Stimulated activated CD8-positive, alpha-beta memory T cell treated with anti-CD3 and anti-CD28 coated beads, Interleukin-15, amount 100 ng/mL, for 1 hour (primary cell): Measurements from ENCODE around the gene HDAC9.

Source experiments
- DNase-seq: peaks from one replicate; pipeline ENCODE4 v3.0.0-alpha.2; 2020; ENCODE audit warnings: low read depth

The HDAC9 gene

DNA sequence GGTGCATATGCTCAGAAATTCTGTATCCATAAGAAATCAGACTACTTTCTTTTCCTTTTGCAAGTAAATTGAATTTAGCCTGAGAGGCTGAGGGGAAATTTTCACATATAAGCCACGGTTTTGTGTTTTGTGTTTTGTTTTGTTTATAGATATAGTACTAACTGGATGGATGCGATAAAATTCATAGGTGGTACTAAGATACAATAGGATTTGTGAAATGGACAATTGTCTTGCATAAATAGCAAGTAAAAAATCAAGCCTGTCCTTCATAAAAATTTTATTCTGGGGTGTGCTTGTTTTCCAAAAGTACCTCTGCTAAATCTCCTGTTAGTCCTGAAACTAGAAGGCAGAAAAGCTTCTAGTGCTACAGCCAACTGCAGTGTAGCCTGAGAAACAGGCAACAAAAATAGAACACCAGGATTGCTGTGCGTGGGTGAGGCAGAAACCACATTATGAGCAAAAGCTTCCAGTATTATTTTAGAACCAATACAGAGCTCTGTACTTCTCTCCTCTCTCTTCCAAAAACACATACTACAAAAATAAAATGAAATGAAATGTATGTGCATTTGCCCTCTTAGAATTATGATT is 634 bp upstream of the HDAC9 start:
- no peak for DNase-seq

DNA sequence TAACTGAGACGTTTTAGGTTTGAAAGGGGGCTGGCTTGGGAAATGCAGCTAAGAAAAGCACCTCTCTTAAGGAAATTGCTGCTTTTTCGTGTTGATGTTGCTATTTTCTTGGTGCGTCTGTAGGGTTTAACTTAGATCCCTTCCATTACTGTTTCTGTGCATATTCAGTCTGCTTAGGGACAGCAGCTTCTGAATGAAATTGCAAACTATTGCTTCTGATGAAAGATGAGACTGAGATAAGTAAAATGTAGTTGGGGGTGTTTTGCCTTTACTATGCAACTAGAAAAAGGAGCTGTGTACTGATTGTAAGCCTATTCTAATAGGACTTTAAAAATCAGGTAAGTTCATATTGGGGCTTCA is 772 bp downstream of the HDAC9 start:
- no peak for DNase-seq

DNA sequence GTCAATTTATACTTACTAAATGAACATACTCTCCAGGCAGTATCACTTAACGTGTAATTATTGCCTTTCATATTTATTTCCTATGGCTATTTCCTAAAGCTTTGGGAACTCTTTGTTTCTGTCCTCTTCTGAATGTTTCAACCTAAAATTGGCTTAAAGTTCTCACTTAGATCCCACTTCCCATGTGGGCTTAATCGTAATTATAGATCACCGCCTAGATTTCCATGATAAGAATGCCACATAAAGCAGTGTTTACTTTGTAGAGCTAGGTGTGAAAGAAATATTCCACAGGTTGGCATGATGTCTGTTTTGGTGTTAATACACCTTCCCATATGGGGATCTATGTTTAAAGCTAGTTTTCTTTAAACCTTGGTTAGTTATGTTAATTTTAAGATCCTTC is 1.5 kb downstream of the HDAC9 start:
- no peak for DNase-seq

DNA sequence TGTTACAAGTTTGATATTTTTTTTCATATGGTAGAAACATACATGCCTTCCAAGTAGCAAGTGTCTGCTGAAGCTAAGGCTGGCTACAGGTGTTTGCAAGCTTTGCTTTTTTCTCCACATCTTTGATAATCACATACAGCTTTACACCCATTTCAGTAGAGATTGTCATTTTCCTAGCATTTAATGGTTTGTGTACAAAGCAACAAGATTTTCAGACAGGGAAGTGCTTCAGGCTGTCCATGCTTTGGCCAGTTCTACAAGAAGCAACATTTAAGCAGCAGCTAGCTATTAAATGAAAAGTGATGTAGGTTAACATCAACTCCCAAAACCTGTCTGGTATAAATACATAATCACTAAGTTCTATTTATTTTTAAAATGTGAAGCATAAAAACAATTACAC is 2.3 kb downstream of the HDAC9 start:
- no peak for DNase-seq

DNA sequence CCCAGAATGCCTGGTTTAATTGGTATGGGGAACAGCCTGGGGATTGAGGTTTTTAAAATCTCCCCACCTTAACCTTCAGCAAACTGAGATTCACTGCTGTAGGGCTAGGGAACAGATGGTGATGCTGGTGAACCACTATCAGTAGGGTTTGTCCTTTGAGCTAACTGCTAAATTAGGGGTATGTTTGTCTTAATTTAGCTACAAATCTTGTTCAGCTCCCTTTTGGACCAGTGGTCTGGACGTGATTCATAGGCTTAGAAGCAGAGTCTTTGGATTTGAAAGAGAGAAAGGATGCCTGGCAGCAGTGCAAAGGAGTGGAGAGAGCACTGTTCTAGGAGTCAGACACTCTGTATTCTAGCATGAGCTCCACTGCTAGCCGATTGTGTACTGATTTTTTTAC is 2.8 kb downstream of the HDAC9 start:
- no peak for DNase-seq

DNA sequence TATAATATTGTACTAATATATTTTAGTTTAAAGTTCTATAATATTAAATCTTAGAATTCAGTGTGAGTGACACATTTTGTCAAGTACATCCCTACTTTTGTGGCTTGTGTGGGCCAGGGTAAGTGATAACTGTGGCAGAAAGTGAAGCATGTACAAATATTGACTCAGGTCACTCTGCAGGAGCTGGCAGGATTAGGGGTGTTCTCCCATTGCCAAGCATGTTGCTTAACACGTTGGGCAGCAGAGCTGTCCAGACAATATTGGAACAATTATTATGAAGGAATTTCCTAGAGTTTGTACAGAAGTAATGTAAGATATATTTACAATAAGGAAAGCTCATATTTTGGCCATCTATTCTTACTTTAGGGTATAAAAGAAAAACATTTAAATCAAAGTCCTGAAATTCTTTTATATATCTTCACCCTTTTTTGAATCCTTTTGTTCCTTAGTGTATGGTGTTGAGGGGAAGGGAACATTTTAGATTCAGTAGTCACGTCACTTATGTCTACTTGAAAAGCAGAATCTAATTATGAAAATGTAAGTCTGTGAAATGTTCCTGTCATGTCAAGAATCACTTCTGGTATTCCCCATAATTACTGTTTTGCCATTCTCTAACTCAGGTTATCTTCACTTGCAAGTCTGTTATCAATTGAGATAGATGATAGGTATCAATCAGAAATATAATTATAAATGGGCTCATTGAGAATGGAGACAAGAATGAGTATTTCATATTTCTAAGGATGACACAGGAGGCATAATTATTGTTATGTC is 4.0 kb downstream of the HDAC9 start:
- DNase-seq, result no peak

DNA sequence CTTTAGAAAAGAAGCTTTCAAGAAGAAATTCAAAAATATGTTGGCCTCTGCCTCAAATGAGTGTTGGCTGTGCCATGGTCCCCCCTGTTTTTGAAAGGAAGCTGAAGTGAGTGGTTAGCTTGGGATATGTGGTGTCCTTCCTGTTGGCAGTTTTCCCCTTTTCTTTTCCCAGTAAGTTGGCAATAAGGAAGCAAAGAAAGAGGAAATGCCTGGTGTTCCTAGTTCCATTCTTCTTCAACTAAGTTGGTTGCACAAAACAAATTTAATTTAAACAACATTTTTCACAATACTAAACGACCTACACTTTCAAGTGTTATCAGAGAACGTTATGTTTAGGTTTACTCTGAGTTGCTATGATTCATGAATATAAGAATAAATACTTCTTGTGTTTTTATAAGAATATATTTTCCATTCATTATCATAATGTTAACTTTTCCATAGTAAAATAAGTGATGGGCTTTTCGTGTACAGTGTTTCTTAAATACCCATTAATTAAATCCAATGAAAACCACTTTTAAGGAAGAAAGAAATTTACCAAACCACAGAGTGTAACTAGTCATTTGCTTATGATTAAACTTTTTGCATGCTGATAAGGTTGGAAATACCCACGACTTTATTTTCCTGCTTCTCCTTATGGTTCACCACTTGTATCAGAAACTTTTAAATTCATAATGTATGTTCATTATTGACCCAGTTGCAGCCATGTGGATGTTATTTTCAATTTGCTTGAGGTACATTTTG is 7.7 kb downstream of the HDAC9 start:
- DNase-seq, result no peak

DNA sequence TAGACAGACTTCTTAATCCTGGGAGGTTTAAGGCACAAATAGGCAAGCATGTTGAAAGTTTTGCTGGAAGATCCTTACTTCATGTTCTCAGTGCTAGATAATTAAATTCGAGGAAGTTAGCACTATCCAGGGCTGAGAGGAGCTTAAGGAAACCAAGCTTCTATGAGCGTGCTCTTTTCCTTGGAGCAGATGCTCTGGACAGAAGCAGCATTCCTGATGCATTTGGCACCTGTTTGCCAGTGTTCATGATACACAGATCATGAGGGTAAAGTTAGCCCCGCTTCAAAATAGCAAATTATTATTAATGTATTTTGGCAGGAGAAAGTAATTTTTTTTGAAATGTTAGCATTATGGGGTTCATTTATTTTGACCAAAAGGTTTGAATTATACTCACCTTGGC is 9.4 kb downstream of the HDAC9 start:
- DNase-seq, result no peak

DNA sequence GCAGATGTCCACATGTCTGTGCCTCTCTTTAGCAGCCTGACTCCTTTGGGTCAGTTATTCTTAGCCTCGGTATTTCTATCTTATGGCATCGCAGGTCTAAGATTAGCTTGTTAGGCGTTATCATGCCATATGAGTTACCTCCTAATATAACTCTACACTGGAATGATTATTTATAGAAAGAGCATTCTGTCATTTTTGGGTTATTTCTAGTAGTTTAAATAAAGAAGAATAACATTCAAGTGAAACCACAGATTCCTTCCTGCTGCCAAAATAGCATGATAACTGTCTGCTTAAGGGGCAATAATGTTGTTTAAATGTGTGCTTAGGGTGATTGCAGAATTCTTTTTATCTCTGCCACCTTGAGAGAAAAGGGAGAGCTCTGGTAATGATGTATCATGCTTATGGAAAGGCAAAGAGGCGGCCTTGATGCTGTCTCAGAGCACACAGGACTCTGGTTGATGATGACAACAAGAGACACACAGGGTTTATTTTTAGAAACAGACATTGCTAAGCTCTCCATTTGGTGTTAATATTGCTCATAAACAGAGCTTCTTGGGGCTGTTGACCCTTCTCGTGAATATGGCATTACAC is 10.4 kb downstream of the HDAC9 start:
- no peak for DNase-seq

DNA sequence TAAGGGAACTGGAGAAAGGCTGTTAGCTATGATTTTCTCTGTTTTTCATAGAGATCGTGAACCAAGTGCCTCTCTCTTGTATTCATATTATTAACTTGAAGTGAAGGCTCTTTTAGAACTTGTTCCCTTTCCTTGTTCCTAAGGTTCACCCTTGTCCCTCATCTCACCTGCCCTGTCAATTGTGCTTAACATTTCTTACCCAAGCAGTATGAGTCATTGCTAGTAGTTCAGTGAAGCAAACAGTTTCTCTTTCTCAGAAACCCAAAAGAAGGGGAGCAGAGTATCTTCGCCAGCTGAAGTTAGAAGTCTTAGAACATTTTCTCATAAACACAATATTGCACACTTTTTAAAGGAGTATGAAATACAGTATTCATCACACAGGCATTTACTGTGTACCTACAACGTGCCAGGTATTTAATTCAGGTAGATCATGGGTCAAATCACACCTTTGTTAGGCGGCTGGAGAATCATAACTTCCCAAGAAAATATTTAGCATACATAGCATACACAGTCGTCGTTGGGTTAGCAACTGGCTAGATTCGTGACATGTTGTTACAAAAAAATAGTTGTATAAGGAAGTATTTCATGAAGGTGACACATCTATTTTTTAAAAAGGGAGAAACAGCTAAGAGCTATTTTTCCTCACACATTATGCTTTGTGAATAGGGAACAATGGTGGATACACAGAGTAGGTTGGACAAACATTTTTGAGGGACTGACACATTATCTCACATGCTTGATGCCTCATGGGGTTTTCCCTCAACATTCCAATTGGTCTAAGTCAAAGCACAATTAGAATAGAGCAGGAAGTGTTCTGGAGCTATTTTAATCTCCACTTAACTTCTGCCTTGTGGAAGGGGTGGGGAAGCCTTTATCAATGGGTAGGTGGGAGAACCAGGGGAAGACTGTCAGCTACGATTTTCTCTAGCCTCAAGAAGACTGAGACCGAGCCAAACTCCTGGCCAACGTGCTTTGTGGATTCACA is 13.2 kb downstream of the HDAC9 start:
- DNase-seq, result no peak

DNA sequence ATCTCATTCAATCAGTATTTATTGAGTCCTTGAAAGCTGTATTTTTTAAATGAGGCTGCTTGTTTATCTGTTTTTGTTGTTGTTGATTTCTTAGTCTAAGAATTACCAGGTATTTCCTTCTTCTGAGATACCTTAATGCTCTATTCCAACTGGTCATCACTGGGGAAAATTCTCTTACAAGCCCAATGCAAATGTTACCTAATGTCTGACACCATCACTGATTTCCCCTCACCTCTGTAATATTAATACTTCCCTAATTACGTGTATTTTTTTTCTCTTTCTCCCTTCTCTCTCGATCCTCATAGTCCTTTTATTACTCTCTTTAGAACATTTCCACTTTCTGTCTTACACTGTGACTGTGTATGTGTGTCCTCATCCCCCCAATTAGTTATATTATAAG is 13.9 kb downstream of the HDAC9 start:
- DNase-seq, result no peak

DNA sequence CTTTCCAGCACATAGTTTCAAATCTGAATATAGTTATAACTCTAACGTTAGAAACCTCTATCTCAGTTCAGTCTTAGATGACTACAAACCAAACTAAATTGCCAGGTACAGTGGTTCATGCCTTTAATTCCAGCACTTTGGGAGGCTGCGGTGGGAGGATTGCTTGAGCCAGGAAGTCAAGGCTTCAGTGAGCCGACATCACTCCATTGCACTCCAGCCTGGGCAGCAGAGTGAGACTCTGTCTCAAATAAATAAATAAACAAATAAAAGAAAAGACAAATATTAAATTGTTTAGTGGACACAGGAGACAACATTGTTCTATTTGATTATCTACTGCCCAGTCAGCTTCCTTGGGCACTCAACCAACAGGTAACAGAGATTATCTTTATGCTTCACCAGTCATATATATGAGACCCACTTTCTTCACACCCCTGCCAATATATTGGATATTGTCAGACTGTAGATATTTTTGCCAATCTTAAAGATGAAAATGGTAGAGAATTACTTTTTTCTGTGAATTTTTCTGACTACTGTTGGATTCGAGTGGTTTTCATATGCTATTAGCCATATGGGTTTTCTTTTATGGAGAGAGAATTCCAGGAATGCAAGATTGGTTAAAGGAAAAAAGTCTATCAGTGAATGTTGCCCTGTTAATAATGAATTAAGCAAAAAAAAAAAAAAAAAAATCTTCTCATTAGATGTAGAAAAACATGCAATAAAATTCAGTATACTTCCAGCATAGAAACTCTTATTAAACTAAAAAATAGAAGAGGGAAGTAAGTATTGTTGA is 16.0 kb downstream of the HDAC9 start:
- DNase-seq, result no peak

DNA sequence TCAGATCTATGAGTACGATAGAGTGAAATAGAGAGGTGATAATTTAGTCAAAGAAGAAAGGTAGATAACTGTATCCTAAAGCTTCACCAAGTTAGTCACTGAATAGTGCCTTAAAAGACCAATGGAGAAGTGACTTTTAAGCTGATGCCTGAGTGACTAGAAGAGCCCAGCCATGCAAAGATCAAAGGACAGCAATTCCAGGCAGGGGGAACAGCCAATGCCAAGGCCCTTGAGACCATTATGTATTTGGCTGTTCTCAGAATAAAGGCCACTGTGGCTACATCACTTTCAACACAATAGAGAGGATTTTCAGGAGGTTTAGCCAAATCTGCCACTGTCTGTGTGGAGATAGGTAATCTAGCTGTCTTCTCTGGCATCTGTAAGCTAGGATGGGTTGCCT is 17.8 kb downstream of the HDAC9 start:
- DNase-seq, result no peak

DNA sequence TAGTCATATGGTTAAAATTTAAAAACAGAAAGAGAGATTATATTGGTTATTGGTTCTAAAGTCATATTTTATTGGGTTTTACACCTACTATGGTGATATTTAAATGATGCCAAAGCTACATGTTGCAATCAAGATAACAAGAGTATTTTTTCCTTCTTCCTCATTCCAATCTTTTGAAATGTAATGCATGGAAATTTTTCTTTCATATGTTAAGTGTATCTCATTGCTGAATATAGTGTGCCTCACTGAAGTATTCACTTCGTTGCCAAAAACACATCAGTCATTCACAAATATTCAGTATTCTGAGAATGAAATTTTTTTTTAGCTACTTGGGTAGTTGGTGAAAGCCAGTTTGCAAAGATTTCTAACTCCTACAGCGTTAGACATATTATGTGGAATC is 19.5 kb downstream of the HDAC9 start:
- no peak for DNase-seq

DNA sequence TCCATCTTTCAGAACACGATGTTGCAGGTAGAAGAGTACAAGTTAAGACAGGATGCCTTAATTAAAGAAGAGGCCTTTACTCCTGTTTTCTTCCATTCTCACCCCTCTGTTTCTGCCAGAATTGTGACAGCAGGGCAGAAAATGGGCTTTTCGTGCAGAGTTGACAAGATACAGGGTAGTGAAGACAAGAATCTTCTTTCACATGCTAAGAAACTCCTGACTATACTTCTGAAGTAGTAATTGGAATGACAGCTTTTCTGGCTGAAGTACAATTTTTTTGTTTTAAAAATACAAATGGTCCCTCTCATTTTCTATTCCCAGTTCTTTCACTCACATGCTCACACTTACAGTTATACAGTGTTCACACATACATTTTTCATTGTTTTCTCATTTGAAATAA is 22.1 kb downstream of the HDAC9 start:
- no peak for DNase-seq

DNA sequence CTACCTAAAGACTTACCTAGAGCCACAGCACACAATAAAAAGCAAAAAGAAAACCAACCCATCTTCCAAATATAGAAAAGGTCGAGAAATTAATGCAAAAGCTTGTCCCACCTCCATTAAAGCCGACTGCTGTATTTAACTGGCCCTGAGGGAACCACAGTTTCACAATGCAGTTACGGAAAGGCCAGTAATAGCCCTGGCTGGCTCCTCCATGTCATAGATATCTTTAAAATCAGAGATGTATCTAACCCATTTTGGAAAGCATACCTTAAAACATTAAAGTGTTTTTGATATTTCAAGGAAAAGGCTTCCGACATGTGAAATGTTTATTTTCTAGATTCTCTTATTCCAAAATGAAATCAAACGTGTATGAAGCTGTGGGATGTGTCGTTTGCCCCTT is 23.0 kb downstream of the HDAC9 start:
- DNase-seq, result no peak

DNA sequence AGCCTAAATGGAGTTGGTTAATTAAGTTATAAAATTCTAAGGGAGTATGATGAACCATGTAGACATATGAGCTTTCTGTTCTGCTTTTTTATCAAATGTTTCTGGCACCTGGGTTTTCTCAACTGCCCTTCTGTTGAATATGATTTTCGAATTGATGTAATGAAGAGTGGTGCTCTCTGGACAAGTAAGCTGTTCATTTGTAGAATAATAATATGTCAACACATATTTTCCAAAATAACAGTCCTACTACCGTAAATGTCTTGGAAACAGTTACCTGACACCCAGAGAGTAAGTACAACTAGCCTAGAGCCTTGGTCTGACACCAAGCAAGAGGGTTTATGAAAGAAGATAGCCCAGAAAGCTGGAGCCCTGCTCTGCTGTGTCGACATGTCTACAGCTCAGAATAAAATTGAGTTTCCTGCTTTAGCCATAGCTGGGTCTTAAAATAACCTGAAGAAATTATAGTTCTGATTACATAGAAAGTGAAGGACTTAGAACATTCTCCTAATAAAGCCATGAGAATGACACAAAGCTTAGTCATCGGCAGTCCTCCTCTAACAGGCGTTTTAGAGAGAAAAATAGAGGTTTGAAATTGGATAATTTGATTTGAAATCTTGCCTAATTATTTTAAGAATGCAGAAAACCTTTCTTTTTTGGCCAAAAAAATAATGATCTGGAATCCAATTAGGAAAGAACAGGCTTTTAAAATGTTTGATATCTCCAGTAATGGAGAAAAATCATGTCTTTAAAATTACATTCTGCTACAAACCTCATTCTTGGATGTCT is 25.1 kb downstream of the HDAC9 start:
- no peak for DNase-seq

DNA sequence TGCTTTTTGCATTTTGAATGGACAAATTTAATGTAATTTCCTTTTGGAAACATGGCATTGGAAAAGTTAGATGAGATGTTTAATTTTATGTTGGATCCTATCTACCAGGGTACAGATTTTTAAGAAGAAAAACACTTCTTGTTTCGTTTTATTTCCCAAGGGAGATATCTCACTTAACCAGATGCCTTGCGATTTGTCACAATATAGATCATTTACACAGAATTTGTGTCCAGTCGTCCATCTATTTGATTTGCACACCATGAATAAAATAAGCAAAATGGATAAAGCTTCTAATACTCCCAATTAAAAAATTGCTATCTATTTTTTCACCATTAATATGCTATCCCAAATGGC is 25.7 kb downstream of the HDAC9 start:
- no peak for DNase-seq

DNA sequence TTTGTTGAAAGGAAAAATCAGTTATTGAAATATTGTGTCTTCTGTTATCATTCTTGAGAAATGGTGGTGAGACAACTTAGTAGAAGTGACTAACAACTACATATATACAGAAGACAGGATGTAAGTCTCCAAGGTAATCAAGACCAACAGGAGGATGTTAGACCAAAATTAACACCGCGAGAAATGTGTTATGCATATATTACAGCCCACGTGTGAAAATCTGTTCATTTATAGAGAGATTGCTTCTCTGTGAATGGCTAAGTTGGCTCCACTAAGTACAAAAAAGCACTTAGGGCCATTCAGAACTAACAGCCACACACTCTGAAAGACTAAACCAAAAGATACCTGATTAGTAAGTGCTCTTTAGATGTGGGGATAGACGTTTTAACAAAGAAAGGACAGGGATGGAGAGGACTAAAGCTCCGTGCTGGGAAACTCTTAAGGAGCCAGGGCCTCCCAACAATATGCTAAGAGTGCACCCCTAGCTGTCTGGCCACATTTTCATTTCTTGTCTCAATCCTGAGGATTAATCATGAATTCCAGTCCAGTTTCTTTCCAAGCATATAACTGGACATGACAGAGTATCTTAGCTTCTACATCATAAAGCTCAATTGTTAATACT is 26.5 kb downstream of the HDAC9 start:
- DNase-seq, result no peak

DNA sequence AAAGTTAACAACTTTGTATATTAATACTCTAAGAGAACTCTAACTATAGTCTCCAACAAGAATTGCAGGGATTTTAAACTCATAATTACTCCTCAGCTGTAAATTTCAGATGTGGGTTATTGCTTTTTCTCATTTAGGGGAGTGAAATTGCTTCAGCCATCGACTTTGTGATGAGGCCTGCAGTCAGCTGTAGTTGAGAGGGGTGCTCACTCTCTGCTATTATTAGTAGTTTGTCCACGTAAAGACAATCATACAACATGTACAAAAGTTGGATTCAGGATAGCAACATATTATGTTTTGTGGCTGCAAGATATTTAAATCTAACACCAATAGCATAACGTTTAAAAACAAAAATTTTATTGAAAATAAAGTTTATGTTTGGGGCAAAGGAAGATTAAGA is 28.7 kb downstream of the HDAC9 start:
- no peak for DNase-seq
